Measurements from ENCODE around the gene IQCF6.
A peak's percentile ranks its signal among the peaks of the same experiment; 100 is the strongest.
"Not testable (repeated sequence)": the region's sequence is repeated elsewhere in the genome, so short reads cannot be mapped to it uniquely, and the experiment has no call there.

IQCF6 gene

DNA sequence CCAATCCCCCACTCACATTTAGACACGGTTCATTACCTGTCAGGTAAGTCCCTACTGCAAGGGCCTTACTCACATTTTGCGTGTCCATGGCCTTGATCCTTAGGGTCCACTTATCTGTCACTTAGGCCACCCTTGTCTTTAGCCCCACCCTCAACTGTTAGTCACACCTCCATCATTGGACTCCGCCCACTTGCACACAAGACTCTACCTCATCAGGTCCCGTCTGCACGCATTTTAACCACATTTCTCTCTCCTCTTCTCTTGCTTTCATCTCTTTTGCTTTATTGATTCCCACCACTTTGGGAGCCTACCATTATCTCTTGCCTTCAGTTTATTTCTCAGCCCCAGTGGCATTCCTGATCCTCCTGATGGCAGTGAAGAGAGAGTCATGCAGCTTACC lies at the start of gene IQCF6:
Gene IQCF6, minus strand, starts transcription at position 101 of the 400 bp plus-strand sequence. Its CDS starts 13 bp downstream, at position 88.
- DNase-seq (ENCODE audit: low read depth in 1 of 2, low spot score in 1 of 2) = no peak

- no peak for DNase-seq (ENCODE audit: low read depth in 1 of 2, low spot score in 1 of 2)
Observed at GRCh38 chr3:51828297-51828696, 49.3 kb upstream of the IQCF6 start.

GRCh38 chr3:51819709-51820406 lies 40.8 kb upstream of the IQCF6 start:
- DNase-seq (ENCODE audit: low read depth in 1 of 2, low spot score in 1 of 2) = no peak

- no peak for DNase-seq (ENCODE audit: low read depth in 1 of 2, low spot score in 1 of 2)
Observed at GRCh38 chr3:51819151-51819550, 40.1 kb upstream of the IQCF6 start.

DNA sequence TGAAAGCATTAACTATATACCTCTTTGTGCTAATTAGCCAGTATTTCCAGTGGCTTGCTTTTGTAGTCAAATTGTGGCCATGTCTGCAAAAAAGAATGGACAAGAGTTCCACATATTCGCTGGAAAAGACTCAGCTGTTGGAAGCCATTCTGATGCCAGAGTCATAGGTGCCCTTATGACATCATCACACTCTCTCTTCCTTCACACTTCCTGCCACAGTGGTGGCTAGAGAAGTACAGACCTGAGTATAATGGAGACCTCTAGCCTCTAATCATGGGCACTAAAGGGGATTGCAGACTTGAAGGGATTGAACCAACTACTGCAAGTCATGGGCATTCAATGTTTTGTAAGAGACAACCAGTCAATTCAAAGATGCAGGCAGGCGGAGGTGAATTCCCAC lies 38.3 kb upstream of the IQCF6 start:
- DNase-seq (ENCODE audit: low read depth in 1 of 2, low spot score in 1 of 2) = no peak

DNA sequence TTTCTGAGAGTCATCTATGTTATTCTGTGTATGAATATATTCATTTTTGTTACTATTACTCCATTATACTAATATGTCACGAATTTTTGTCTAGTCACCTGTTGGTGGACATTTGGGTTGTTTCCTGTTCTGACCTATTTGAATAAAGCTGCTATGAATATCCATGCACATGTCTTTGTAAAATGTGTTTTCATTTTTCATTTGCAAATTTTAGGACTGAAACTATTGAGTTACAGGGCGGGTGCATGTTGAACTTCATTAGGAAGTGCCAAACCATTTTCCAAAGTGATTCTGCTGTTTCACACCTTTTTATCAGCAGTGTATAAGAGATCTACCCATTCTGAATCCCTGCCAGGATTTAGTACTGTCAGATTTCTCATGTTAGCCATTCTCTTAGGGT lies 37.7 kb upstream of the IQCF6 start:
- DNase-seq (ENCODE audit: low read depth in 1 of 2, low spot score in 1 of 2) = no peak

DNA sequence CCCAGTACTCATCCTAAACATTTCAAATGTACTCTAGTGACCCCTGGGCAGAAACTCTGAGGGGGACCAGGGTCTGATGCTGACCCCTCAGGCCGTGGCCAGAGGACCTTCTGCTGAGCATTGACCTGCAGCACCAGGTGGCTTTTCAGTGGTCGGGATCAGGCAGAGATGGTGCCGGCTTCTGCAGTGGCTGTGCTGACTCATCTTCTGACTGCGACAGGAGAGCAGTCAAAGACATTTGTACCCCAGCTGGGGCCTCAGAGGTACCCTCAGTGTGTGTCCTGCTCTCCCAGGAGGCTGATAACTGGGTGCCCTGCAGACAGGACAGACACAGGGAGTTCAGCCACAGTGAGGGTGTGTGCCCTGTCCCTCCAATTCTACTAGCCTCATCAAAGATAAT lies 36.6 kb upstream of the IQCF6 start:
- DNase-seq (ENCODE audit: low read depth in 1 of 2, low spot score in 1 of 2) = no peak

DNA sequence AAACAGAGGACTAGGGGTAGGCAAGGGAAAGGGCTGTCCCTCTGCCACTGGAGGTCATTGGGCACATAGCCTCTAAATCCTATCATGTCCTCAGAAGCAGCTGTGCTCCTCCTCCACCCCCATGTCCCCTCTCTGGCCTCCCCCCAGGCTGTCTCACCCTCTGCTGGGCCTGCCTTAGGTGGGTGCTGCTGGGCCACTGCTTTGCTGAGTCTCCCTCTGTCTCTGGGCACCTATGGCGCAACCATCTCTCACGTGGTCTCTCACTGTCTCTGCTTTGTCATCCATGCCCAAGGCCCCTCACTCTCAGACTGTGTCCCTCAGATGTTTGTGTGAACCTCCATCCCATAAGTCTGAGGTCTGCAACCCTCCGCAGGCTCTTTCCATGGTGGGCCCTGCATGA lies 35.0 kb upstream of the IQCF6 start:
- DNase-seq (ENCODE audit: low read depth in 1 of 2, low spot score in 1 of 2) = no peak

DNA sequence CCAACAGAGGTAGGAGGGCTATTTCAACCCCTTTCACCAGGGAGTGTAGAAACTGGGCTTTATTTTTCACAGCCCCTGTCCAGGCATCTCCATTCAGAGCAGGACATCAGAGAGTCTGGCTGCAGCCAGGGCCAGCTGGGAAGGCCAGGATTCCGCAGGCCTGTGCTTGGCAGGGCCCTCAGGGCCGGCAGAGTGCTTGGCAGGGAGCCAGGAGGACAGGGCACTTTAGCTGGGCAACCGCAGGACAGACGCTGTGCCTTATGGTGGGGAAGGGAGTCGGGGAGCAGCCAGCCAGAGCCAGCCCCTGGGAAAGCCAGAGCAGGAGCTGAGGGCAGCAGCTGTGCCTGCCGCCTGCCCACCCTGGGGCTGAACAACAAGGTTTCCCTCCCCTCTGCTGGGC lies 34.5 kb upstream of the IQCF6 start:
- no peak for DNase-seq (ENCODE audit: low read depth in 1 of 2, low spot score in 1 of 2)

GRCh38 chr3:51808934-51809333 lies 29.9 kb upstream of the IQCF6 start:
- DNase-seq (ENCODE audit: low read depth in 1 of 2, low spot score in 1 of 2) = no peak

GRCh38 chr3:51802106-51802703 lies 23.2 kb upstream of the IQCF6 start:
- no peak for DNase-seq (ENCODE audit: low read depth in 1 of 2, low spot score in 1 of 2)

DNA sequence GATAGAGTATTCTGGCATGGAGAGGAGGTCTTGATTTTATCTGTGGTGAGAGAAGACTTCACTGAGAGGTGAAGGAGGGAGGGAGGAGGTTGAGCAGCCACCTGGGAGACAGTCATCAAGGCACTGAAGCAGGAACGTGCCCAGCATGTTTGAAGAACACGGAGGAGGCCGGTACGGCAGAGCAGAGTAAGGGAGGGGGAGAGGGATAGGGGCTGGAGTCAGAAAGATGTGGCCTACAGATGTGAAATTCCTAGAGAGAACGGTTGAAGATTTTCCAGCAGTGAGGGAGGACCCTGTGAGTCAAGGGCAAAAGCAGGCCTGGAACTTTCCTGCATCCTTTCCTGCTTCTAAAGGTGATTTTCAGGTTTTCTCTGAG lies 21.7 kb upstream of the IQCF6 start:
- no peak for DNase-seq (ENCODE audit: low read depth in 1 of 2, low spot score in 1 of 2)

DNA sequence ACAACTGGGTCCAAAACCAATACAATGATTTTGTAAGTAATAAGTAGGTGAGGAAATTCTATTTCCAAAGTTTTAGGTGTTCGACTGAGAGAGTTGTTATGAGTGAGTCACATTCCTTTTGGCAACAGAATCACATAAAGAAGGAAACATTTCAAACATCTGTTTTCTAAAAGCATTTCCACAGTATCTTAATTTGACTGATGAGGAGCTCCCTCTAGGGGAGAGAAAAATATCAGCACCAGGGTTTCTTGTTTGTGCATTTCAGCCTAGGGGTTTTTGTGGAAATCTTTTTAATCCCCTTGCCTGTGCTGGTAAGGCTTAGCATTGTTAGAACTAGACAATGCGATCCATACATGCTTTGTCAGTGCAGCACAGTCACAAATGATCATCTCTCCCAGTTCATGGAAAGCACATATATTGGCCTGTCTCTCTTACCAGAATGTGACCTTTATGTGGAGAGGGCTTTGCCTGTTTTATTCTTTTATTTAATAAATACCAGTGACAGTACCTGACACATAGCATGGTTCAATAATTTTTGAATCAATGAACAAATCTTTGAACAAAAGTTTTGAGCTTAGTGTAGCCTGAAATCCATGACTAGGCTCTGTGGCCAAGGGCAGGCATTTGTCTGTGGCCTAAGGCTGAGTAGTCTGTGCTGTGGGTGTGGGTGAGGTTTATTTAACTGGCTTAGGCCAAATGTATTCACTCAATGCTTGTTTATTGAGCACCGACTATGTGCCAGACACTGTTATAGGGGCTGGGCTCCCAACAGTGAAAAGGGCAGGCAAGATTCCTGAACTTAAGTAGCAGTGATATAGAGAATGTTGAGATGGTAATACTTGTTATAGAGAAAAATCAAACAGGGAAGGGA lies 21.1 kb upstream of the IQCF6 start:
- peak in 1 of 2 donors; percentile 38 for DNase-seq (ENCODE audit: low read depth in 1 of 2, low spot score in 1 of 2)

DNA sequence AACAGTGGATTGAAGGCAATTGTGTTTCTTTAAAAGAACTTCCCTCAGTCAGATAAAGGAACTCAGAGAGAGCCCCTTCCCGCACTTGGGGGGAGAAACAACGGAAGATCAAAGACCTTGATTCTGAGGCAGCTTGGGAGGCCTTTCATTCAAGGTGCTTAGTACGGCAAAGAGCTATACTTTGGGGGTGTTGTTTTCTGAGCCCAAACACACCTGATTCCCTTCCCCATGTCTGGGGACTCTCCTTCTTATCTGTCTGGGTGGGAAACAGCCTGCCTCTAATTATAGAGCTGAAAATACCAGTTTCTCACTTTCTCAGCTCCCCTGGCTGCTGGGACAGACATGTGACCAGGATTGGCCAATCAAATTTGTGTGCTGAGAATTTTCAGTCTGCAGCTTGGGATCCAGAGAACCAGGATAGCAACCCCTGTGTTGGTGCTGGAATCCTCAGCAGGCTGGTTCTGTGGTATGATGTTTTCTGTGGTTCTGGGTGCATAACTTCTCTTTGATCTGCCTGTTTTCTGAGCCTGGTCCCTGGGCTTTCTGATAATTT lies 19.4 kb upstream of the IQCF6 start:
- DNase-seq (ENCODE audit: low read depth in 1 of 2, low spot score in 1 of 2) = no peak

DNA sequence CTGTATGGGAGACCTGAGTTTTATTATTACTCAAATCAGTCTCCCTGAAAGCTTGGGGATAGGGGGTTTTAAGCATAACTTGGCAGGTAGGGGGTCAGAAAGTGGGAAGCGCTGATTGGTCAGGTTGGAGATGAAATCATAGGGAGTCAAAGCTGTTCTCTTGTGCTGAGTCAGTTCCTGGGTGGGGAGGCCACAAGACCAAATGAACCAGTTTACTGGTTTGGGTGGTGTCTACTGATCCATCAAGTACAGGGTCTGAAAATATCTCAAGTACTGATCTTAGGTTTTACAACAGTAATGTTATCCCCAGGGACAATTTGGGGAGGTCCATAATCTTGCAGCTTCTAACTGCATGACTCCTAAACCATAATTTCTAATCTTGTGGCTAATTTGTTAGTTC lies 17.8 kb upstream of the IQCF6 start:
- DNase-seq (ENCODE audit: low read depth in 1 of 2, low spot score in 1 of 2) = no peak

DNA sequence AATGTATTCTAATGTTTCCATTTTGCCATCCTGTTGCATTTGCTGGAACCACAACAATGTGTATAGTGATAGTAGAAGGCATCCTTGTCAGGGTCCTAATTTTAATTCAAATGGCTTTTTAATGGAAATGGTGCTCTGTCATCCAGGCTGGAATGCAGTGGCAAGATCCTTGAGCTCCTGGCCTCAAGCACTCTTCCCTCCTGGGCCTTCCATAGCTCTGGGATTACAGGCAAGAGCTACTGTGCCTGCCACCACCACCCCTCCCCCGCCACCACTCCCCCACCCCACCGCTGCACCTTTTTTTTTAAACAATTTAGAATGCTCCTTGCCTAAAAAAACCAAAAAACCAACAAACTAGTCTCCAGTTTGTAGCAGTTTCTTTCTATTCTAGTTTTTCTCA lies 15.2 kb upstream of the IQCF6 start:
- DNase-seq (ENCODE audit: low read depth in 1 of 2, low spot score in 1 of 2) = no peak

GRCh38 chr3:51792206-51792605 lies 13.2 kb upstream of the IQCF6 start:
- no peak for DNase-seq (ENCODE audit: low read depth in 1 of 2, low spot score in 1 of 2)

- DNase-seq (ENCODE audit: low read depth in 1 of 2, low spot score in 1 of 2) = no peak
Observed at GRCh38 chr3:51789437-51789836, 10.4 kb upstream of the IQCF6 start.

- not testable (repeated sequence) for DNase-seq (ENCODE audit: low read depth in 1 of 2, low spot score in 1 of 2)
Observed at GRCh38 chr3:51787576-51787975, 8.5 kb upstream of the IQCF6 start.

GRCh38 chr3:51786267-51786666 lies 7.2 kb upstream of the IQCF6 start:
- DNase-seq (ENCODE audit: low read depth in 1 of 2, low spot score in 1 of 2) = no peak

- no peak for DNase-seq (ENCODE audit: low read depth in 1 of 2, low spot score in 1 of 2)
Observed at GRCh38 chr3:51778554-51778953, 483 bp downstream of the IQCF6 start.

GRCh38 chr3:51777985-51778384 lies 1.1 kb downstream of the IQCF6 start:
- no peak for DNase-seq (ENCODE audit: low read depth in 1 of 2, low spot score in 1 of 2)
